Endodermal cell (in vitro differentiated cells): ENCODE data around the gene FIBCD1. TPM values are rescaled to one million over a fixed set of nuclear protein-coding genes. Genes with fewer than 3 reads are reported as not detected.
A peak's percentile ranks its signal among the peaks of the same experiment; 100 is the strongest.

Experiments
- DNase-seq: peaks from one replicate; pipeline ENCODE4 v3.0.0-alpha.2; 2017
- H3K27ac ChIP-seq: 2 replicates; pipeline ENCODE4 v1.5.1; 2013; ENCODE audit warnings: mild to moderate bottlenecking, low read depth, low read length, moderate library complexity
- H3K27me3 ChIP-seq: 2 replicates; pipeline ENCODE4 v1.6.1; 2013; ENCODE audit warnings: mild to moderate bottlenecking, low read length, moderate library complexity; ENCODE audit not compliant: insufficient read depth, control insufficient read depth, poor library complexity, severe bottlenecking
- H3K36me3 ChIP-seq: 2 replicates; pipeline ENCODE4 v1.7.0; 2013; ENCODE audit warnings: mild to moderate bottlenecking, low read length, moderate library complexity; ENCODE audit not compliant: control insufficient read depth, insufficient read depth
- H3K4me1 ChIP-seq: one replicate; pipeline ENCODE4 v1.7.0; 2013; ENCODE audit warnings: low read length; ENCODE audit not compliant: control insufficient read depth, insufficient read depth
- H3K4me3 ChIP-seq: 2 replicates; pipeline ENCODE4 v1.5.1; 2013; ENCODE audit warnings: mild to moderate bottlenecking, low read length, moderate library complexity
- H3K9ac ChIP-seq: 2 replicates; pipeline ENCODE4 v1.6.1; 2013; ENCODE audit warnings: mild to moderate bottlenecking, low read length, moderate library complexity; ENCODE audit not compliant: poor library complexity, severe bottlenecking; ENCODE audit errors: extremely low read depth
- H3K9me3 ChIP-seq: 2 replicates; pipeline ENCODE4 v1.6.1; 2013; ENCODE audit warnings: mild to moderate bottlenecking, low read length, moderate library complexity; ENCODE audit not compliant: control insufficient read depth
- H3K27ac Mint-ChIP-seq: 2 replicates; pipeline ENCODE4 v1.8.0; 2020; ENCODE audit warnings: mixed read lengths
- H3K27me3 Mint-ChIP-seq: 2 replicates; pipeline ENCODE4 v1.8.0; 2021; ENCODE audit warnings: mild to moderate bottlenecking, mixed read lengths; ENCODE audit not compliant: insufficient read depth
- H3K36me3 Mint-ChIP-seq: 2 replicates; pipeline ENCODE4 v1.8.0; 2020; ENCODE audit warnings: low read depth, mixed read lengths
- H3K4me1 Mint-ChIP-seq: 2 replicates; pipeline ENCODE4 v1.8.0; 2020; ENCODE audit warnings: mixed read lengths
- H3K4me3 Mint-ChIP-seq: 2 replicates; pipeline ENCODE4 v1.8.0; 2020; ENCODE audit warnings: mild to moderate bottlenecking, moderate library complexity, mixed read lengths
- H3K9me3 Mint-ChIP-seq: 2 replicates; pipeline ENCODE4 v1.8.0; 2020; ENCODE audit warnings: mild to moderate bottlenecking, mixed read lengths
- WGBS, 2 experiments: methylation state at CpG; one replicate each; pipeline versions ENCODE4 v1.1.5 to v1.1.7; 2013; ENCODE audit warnings: missing lambda C conversion rate in 2 of 2, mixed read lengths in 1 of 2; ENCODE audit not compliant: insufficient coverage in 1 of 2, insufficient read length in 1 of 2; 5-methylcytosine and 5-hydroxymethylcytosine counted together
- total RNA-seq, 2 donors: library from RNA; stranded (reverse); fragmentation: NEBNext Ultra II Directional in 1 of 2; extraction: Animal tissue kit (Norgen Biotek cat#: 25700) in 1 of 2; gene quantifications; 2 replicates in 1 of 2; 3 replicates in 1 of 2; pipeline ENCODE4 v1.2.1, GENCODE V29; 2021
- TF ChIP-seq, protein P1 (sequence below): fragments of 200-600 bp; sonication (generic); conservative IDR thresholded peaks from 2 replicates; pipeline ENCODE4 v1.5.0; 2021; ENCODE audit warnings: antibody characterized with exemption, mild to moderate bottlenecking

The FIBCD1 gene
- total RNA-seq, 2 donors from 2014 or later = 2.8 to 3.7 TPM

DNA sequence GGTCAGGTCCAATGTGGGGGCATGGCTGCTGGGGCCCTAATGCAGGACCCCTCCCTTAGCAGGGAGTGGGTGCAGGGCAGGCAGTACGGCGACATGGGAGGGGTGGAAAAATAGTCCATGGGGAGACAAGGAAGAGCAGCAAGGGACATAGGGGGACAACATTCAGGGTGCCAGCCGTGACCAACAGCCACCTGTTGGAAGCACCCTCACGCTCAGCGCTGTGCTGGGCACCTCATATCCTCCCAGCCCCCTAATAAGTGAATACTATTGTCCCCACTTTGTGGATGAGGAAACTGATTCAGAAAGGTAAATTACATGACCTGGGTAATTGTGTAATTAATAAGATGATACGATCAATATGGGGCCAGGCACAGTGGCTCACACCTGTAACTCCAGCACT, 3.0 kb upstream of the FIBCD1 start:
- Mint-ChIP-seq H3K4me1 (peaks cover 8% of the 10 kb centered on the region), H3K27ac (no peak overlapping the region), H3K4me3 (no peak overlapping the region), H3K27me3 (peaks cover 45% of the 10 kb centered on the region), H3K9me3 (no peaks in the 10 kb centered on the region), H3K36me3 (no peaks in the 10 kb centered on the region)
- Histone ChIP-seq H3K9me3 (no peaks in the 10 kb centered on the region), H3K4me1 (no peaks in the 10 kb centered on the region), H3K9ac (no peak overlapping the region), H3K4me3 (no peak overlapping the region), H3K36me3 (no peaks in the 10 kb centered on the region), H3K27ac (no peak overlapping the region), H3K27me3 (peaks cover 57% of the 10 kb centered on the region)
- 93 to 100% methylated on average over 2 to 6 of the region's 6 CpGs for WGBS, 2 experiments
- TF ChIP-seq, protein P1, sequence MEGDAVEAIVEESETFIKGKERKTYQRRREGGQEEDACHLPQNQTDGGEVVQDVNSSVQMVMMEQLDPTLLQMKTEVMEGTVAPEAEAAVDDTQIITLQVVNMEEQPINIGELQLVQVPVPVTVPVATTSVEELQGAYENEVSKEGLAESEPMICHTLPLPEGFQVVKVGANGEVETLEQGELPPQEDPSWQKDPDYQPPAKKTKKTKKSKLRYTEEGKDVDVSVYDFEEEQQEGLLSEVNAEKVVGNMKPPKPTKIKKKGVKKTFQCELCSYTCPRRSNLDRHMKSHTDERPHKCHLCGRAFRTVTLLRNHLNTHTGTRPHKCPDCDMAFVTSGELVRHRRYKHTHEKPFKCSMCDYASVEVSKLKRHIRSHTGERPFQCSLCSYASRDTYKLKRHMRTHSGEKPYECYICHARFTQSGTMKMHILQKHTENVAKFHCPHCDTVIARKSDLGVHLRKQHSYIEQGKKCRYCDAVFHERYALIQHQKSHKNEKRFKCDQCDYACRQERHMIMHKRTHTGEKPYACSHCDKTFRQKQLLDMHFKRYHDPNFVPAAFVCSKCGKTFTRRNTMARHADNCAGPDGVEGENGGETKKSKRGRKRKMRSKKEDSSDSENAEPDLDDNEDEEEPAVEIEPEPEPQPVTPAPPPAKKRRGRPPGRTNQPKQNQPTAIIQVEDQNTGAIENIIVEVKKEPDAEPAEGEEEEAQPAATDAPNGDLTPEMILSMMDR = no peak
- no peak for DNase-seq

DNA sequence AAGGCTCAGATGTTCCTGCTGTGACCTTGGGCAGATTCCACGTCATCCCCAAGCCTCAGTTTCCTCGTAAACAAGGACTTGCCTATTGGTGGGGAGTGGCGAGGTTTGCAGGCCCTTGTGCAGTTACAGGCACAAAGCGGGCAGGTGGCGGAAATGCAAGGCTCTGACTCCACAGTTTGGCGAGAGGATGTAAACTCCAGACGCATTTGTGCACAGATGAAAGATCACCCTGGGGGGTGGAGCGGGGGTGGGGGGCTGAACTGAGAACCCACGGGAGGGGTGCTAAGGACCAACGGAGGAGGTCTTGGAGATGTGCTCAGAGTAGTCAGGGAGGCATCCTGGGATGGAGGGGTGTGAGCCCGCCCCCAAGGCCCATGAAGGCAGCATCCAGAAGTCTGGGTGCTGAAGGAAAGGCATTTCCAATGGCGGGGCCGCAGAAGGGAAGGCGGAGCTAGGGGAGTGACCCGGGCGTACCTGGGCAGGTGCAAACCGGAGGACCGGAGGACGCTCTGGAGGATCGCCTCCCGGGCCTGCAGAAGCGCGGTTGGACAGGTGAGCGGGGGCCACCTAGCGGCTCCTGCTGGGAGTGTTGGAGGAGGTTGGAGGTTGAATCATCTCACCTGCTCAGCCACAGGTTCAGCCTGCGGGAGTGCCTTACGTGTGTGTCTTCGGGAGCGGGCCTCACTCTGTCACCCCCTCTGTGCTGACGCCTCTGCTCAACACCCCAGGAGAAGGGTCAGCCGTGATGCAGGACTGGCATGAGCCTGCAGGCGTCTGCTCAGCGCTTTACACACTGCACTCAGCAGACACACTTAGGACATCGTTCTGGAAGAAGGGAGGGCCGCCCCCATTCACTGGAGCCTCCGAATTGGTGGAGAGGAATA, 1.9 kb upstream of the FIBCD1 start:
- Histone ChIP-seq H3K27me3 (peaks cover 63% of the 10 kb centered on the region), H3K36me3 (no peaks in the 10 kb centered on the region), H3K9me3 (no peaks in the 10 kb centered on the region), H3K27ac (no peak overlapping the region), H3K4me1 (no peaks in the 10 kb centered on the region), H3K4me3 (no peak overlapping the region), H3K9ac (no peak overlapping the region)
- TF ChIP-seq, protein P1 = peak; percentile 94
- peak; percentile 99 for DNase-seq
- H3K27ac Mint-ChIP-seq = no peak overlapping the region
- H3K9me3 Mint-ChIP-seq = no peaks in the 10 kb centered on the region
- peak overlapping the region; percentile 73 for H3K4me3 Mint-ChIP-seq
- H3K4me1 Mint-ChIP-seq = peaks cover 8% of the 10 kb centered on the region
- H3K36me3 Mint-ChIP-seq = no peaks in the 10 kb centered on the region
- 12 to 18% methylated on average over 28 to 36 of the region's 36 CpGs for WGBS, 2 experiments
- peaks cover 51% of the 10 kb centered on the region for H3K27me3 Mint-ChIP-seq

DNA sequence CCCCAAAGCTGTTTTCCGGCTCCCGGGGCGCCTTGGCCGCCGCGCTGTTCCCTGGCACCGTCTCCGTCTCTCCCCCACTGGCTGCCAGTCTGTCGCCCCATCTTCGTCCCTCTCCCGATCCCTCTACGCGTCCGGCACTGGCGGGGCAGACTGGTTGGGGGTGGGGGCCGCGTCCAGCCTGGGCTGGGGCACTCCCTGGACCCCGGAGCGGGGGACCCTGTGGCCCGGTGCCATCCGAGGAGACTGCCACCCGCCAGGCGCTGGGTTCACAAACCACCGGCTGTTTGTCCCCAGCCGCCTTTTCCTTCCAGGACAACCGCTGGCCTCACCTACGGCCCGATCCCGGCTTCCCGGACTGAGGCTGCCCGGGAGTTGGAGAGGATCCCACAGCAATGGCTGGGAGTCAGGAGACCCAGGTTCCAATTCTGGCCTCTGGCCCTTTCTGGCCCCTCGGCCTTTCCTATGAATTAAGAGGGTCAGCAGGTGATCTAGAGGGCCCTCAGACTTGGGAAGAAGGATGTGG, 1.0 kb upstream of the FIBCD1 start:
- peaks cover 63% of the 10 kb centered on the region for H3K27me3 ChIP-seq
- H3K9me3 Mint-ChIP-seq = no peaks in the 10 kb centered on the region
- WGBS, 2 experiments = 11% methylated on average over 14 to 32 of the region's 32 CpGs

More for the DNA sequence above, 1.0 kb upstream of the FIBCD1 start:
- Mint-ChIP-seq H3K36me3 (no peaks in the 10 kb centered on the region), H3K27me3 (peaks cover 51% of the 10 kb centered on the region), H3K27ac (no peak overlapping the region), H3K4me3 (peak overlapping the region; percentile 73), H3K4me1 (peaks cover 8% of the 10 kb centered on the region)
- Histone ChIP-seq H3K4me3 (no peak overlapping the region), H3K9ac (no peak overlapping the region), H3K9me3 (no peaks in the 10 kb centered on the region), H3K36me3 (no peaks in the 10 kb centered on the region), H3K27ac (no peak overlapping the region), H3K4me1 (no peaks in the 10 kb centered on the region)
- TF ChIP-seq, protein P1 = no peak
- DNase-seq = peak; percentile 76
